Medulla oblongata (tissue), 1 donor: ENCODE measurements around the gene SGCD.

Source experiments
- DNase-seq: peaks from one replicate; pipeline ENCODE4 v3.0.0-alpha.2; 2015; ENCODE audit errors: extremely low spot score

SGCD gene

GRCh38 chr5:156361436-156362109 lies 34.6 kb downstream of the SGCD start:
- no peak for DNase-seq

DNA sequence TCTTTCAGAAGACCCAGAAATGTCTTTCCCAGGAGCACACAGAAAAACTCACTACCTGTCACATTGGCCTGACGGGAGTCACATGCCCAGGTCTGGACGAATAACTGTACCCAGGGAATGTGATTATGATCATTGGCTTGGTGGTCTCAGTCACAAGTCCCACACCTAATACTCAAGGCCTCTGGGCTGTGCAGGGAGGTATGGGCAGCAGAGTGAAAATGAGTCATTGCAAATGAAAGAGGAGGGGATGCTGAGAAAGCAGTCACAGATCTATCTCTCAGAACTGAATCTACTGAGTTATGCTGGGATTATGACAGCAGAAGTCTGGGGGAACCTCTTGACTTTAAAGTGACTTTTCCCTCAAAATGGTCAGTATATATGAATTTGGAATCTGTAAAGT lies 36.9 kb downstream of the SGCD start:
- DNase-seq = no peak

DNA sequence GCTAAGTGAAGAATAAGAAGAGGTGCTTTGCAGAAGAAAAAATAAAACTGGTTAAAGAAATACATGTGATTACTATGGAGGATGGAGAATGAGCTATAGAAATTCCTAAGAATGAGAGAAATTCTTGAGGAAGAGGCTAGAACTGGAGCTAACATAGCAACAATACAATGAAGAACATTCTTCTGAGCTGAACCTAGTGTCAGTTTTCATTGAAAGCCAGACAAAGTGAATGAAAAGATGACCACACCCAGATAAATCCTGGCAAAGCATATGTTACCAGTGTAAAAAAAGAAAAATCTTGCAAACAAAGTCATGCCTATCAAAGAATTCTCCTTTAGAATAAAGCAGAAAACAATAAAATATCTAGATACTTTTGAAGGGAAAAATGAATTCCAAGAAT lies 39.6 kb downstream of the SGCD start:
- no peak for DNase-seq

- no peak for DNase-seq
These were observed 40.6 kb downstream of the SGCD start for GRCh38 chr5:156367597-156367996.

GRCh38 chr5:156375895-156376495 lies 49.0 kb downstream of the SGCD start:
- DNase-seq = no peak

- no peak for DNase-seq
These were observed 49.8 kb downstream of the SGCD start for GRCh38 chr5:156376751-156377150.

GRCh38 chr5:156378159-156378558 lies 51.2 kb downstream of the SGCD start:
- no peak for DNase-seq

DNA sequence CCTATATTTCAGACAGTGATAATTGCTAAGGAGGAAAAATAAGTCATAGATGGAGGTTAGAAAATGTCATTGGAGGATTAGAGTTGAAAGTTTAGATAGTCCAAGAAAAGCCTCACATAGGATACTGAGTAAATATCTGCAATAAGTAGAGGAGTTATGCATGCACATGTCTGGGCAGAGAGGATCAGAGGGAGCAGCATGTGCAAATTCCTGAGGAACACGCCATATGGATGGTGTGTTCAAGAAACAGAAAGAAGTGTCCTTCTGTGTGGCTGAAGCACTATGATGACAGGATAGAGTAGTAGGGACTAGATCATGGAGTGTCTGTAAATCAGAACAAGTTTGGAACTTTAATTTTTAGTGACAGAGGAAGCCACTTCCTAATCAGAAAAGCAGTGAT lies 52.2 kb downstream of the SGCD start:
- DNase-seq = no peak

- DNase-seq = no peak
These were observed 53.9 kb downstream of the SGCD start for GRCh38 chr5:156380848-156381247.

GRCh38 chr5:156383510-156384265 lies 56.7 kb downstream of the SGCD start:
- no peak for DNase-seq

- DNase-seq = no peak
These were observed 58.5 kb downstream of the SGCD start for GRCh38 chr5:156385416-156385815.

DNA sequence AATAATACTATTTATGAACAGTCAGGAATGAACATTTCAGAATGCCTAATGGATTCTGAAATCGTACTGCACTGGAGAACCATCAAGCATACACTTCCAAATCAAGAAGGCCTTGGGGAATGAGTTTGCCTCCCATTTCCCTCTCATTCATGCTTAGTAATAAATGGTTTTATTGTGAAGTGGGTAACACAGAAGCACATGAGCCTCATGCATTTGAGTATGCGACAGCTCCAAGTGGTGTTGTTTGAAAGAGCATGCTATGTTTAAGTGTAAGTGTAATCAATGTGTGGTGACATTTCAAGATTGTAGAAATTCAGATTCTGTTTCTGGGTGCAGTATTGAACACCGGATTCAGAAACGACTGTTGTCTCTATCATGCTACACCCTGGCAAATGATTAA lies 60.0 kb downstream of the SGCD start:
- DNase-seq = peak; percentile 49

DNA sequence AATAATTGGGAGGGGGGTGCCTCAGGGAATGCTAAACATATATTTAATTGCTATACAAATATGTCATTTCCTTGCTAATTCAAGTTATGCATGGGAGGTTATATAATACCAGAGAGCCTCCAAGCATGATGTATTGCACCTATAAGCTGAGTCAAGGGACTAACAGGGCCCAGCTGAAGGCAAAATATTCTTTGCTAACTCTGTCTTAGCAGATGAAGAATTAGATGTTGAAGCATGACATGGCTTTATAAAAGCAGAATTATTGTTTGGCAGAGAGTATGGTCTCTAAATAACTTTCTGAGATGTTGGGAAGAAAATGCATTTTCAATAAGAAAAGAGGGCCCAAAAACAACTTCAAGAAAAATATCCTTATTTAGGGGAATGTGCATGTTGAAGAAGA lies 60.4 kb downstream of the SGCD start:
- no peak for DNase-seq

DNA sequence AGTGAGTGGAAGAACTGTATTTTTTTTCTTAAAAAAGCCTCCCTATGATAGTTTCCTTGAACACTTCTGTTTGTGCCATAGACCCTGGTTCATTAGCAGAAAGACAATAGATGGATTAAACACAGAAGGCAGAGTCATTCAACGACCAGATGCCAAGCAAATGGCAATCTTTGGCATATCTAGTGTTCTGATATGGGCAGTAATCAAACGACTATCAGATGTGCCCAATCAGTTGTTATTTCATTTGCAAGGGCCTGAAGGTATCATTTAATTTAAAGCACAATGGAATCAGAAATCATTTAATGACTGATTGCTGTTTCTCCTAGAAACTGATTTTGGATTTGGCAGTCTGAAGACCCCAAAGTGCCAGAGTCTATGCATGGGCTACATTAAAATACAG lies 61.3 kb downstream of the SGCD start:
- no peak for DNase-seq

- no peak for DNase-seq
These were observed 64.2 kb downstream of the SGCD start for GRCh38 chr5:156391139-156391538.

DNA sequence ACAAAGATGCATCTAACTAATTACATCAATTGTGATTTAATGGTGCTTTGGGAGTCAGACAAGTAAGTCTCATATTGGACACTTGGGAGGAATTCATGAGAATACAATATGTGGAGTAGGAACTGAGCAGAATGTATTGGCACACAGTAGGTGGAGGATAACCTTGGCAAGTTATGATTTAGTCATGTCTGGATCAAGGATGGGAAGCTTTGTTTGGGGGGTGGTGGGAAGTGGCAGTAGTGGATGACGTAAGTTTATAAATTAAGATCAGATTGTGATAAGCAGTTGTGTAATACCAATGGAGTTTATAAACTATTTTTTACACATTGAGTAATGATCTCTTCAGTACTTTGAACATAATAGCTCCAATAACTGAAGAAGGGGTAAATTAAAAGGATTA lies 67.0 kb downstream of the SGCD start:
- DNase-seq = no peak

DNA sequence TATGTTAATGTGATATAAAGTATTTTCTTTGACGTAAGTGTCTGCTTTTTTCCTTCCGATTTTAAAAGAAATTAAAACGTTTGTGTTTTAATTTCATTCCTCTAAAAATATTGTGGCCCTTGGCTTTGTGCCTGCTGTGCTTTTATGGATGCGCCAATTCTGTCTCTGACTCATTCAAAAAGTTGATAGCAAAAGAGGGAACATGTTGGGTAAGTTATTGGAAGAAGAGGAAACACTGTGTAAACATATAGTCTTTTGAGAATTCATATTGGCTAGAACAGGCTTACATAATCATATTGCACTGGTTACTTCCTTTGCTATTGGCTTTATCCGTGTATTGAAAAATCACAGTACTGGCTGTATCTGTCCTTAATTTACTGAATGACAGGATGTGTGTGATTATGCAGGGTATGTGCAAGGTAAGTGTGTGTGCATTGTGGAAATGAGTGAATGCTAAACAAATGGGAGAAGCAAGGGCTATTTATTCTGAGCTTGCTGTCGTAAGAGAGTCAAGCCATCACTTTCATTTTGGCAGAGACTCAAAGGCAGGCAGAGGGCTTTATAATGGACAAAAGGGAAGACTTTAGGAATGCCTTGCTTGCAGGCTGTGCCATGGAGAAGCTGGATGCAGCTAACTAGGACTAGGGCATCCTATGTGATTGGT lies 67.8 kb downstream of the SGCD start:
- DNase-seq = peak; percentile 73

- DNase-seq = no peak
These were observed 68.3 kb downstream of the SGCD start for GRCh38 chr5:156395306-156395675.

- DNase-seq = no peak
These were observed 69.3 kb downstream of the SGCD start for GRCh38 chr5:156396063-156396829.

- DNase-seq = no peak
These were observed 69.8 kb downstream of the SGCD start for GRCh38 chr5:156396830-156397081.

GRCh38 chr5:156399323-156399722 lies 72.4 kb downstream of the SGCD start:
- DNase-seq = no peak
